ENCODE measurements around the gene KMT2E.

KMT2E gene

DNA sequence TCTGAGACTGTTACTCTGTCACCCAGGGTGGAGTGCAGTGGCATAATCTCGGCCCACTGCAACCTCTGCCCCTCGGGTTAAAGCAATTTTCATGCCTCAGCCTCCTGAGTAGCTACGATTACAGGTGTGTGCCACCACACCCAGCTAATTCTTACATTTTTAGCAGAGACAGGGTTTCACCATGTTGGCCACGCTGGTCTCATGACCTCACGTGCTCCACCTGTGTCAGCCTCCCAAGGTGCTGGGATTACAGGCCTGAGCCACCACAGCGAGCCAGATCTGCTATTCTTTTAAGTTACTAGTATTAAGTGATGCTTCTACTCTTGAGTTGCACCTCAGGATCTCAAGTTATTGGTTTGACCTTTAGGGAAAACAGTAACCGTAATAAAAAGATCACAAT is 23.0 kb upstream of the KMT2E start:
- TF ChIP-seq, protein P1, sequence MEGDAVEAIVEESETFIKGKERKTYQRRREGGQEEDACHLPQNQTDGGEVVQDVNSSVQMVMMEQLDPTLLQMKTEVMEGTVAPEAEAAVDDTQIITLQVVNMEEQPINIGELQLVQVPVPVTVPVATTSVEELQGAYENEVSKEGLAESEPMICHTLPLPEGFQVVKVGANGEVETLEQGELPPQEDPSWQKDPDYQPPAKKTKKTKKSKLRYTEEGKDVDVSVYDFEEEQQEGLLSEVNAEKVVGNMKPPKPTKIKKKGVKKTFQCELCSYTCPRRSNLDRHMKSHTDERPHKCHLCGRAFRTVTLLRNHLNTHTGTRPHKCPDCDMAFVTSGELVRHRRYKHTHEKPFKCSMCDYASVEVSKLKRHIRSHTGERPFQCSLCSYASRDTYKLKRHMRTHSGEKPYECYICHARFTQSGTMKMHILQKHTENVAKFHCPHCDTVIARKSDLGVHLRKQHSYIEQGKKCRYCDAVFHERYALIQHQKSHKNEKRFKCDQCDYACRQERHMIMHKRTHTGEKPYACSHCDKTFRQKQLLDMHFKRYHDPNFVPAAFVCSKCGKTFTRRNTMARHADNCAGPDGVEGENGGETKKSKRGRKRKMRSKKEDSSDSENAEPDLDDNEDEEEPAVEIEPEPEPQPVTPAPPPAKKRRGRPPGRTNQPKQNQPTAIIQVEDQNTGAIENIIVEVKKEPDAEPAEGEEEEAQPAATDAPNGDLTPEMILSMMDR (conservative IDR thresholded peaks at IDR 0.05; ENCODE audit: control insufficient read depth, insufficient read depth, low read depth, low read length): no peak
- no peak for DNase-seq (ENCODE audit: low read depth)
- no peak overlapping the region for H3K4me3 ChIP-seq (ENCODE audit: control insufficient read depth, low read depth, low read length)

DNA sequence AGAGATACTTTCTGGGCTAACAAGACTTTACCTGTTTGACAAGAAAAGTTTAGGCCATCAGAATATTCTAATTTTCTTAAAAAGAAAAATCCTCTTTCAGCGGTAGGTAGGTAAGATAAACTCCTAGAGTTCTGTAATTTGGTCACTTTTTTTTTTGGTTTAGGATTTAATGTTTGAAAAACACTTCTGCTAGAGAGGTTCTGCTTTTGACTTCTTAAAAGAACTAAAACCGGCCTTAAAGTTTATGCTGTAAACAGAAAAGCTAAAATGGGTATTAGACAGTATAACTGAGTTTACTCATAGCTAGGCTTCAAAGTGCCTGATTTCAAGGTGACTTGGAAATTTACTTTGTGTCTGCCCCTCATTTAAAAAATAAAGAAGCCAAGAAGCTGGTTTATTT is 21.7 kb upstream of the KMT2E start:
- TF ChIP-seq, protein P1 (conservative IDR thresholded peaks at IDR 0.05; ENCODE audit: control insufficient read depth, insufficient read depth, low read depth, low read length): no peak
- no peak for DNase-seq (ENCODE audit: low read depth)
- no peak overlapping the region for H3K4me3 ChIP-seq (ENCODE audit: control insufficient read depth, low read depth, low read length)

DNA sequence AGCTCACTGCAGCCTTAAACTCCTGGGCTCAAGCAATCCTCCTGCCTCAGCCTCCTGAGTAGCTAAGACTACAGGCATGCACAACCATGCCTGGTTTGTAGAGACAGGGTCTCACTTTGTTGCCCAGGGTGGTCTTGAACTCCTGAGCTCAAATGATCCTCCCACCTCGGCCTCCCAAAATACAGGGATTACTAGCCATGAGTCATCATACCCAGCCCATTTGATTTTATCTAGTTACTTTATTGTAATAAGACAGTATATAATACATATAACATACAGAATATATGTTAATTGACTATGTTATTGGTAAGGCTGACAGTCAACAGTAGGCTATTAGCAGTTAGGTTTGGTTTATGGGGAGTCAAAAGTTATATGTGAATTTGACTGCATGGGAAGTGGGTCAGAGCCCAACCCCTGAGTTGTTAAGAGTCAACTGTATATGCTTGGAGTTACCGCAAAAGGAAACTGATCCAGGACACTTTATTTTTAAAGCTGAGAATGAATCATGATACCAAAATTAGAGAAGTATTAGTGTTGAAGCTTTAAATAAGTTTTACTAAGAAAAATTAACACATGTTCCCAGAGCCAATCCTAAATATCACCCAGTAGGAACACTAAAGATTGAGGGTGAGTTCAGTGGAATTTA is 20.7 kb upstream of the KMT2E start:
- TF ChIP-seq, protein P1 (conservative IDR thresholded peaks at IDR 0.05; ENCODE audit: control insufficient read depth, insufficient read depth, low read depth, low read length): no peak
- DNase-seq (ENCODE audit: low read depth): no peak
- no peak overlapping the region for H3K4me3 ChIP-seq (ENCODE audit: control insufficient read depth, low read depth, low read length)

DNA sequence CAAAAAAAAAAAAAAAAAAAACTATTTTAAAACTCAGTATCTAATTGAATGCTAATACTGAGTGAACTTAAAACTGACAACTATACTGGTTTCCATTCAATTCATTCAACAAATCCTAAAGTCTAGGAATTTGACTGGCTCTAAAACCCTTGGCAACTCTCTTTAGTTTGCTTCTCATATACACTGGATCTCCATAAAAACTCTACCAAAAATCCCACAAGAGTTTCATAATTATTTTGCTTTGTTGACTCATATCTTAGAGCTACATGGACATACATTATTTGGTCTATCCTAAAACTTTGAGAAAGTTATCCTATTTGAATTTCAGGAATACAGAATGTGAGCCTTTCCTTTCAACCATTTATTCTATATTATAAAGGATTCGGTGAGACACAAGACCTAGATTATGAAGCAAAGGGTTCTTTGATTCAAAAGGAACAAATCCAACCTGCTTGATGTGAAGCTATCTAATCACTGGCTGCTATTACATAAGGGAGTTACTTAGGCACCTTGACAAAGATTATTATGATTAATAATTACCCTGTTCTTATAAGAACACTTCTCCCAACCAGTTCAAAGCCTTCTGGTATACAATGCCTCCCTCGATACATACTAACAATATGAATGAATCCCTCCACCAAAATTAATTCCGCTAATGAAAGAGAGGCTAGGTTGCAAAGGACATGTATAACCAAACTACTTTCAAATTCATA is 15.8 kb upstream of the KMT2E start:
- no peak overlapping the region for H3K4me3 ChIP-seq (ENCODE audit: control insufficient read depth, low read depth, low read length)
- DNase-seq (ENCODE audit: low read depth): no peak
- TF ChIP-seq, protein P1 (conservative IDR thresholded peaks at IDR 0.05; ENCODE audit: control insufficient read depth, insufficient read depth, low read depth, low read length): no peak

GRCh38 chr7:105000200-105000599 is 13.8 kb upstream of the KMT2E start:
- H3K4me3 ChIP-seq (ENCODE audit: control insufficient read depth, low read depth, low read length): no peak overlapping the region

DNA sequence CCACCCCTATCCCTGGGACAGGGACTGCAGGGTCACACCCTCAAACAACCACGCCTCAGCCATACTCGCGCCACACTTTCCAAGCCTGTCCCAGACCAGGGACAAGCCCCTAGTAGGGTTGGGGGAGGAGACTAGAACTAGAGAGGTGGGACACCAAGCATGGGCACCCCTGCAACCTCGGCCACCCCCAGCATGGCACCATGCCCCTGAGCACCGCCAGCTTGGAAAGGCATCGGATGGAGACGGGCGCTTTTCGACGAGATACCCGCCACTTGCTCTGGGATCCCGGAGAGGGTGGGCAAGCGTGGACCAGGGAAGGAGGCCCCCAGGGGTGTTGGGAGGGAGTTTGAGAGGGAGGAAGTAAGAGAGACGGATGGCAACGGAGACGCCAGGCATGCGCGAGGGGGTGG is 13.1 kb upstream of the KMT2E start:
- TF ChIP-seq, protein P1 (conservative IDR thresholded peaks at IDR 0.05; ENCODE audit: control insufficient read depth, insufficient read depth, low read depth, low read length): no peak
- DNase-seq (ENCODE audit: low read depth): no peak
- no peak overlapping the region for H3K4me3 ChIP-seq (ENCODE audit: control insufficient read depth, low read depth, low read length)

More at GRCh38 chr7:105000200-105000599, 13.8 kb upstream of the KMT2E start:
- no peak for DNase-seq (ENCODE audit: low read depth)
- TF ChIP-seq, protein P1 (conservative IDR thresholded peaks at IDR 0.05; ENCODE audit: control insufficient read depth, insufficient read depth, low read depth, low read length): no peak

Measured in fibroblast of mammary gland (primary cell).